Kidney (tissue), 14 donors: ENCODE data around the gene C20orf141. TPM values are rescaled to one million over a fixed set of nuclear protein-coding genes. Genes with fewer than 3 reads are reported as not detected.

ENCODE experiments used
- DNase-seq, 5 donors: peaks; one replicate each; pipeline ENCODE4 v3.0.0-alpha.2; 2013 to 2020
- FAIRE-seq: peaks from 2 replicates; lab custom pipeline; 2012; peaks lifted over from hg19 to GRCh38; lab: Jason Lieb, UNC
- H3K27ac ChIP-seq, 2 donors: one replicate each; pipeline ENCODE4 v1.7.0; 2013; ENCODE audit warnings: low read depth in 2 of 2, low read length in 2 of 2, inconsistent platforms in 1 of 2
- H3K27me3 ChIP-seq: one replicate; pipeline ENCODE4 v1.7.1; 2013; ENCODE audit warnings: low read length, inconsistent platforms; ENCODE audit not compliant: control insufficient read depth, insufficient read depth
- H3K36me3 ChIP-seq, 3 donors: one replicate each; pipeline versions ENCODE4 v1.7.0 to v1.7.1; 2013; ENCODE audit warnings: low read length in 3 of 3, control low read depth in 1 of 3, inconsistent platforms in 1 of 3; ENCODE audit not compliant: insufficient read depth in 3 of 3, control insufficient read depth in 2 of 3
- H3K4me1 ChIP-seq, 3 donors: one replicate each; pipeline versions ENCODE4 v1.7.0 to v1.7.1; 2013; ENCODE audit warnings: low read length in 3 of 3, inconsistent platforms in 1 of 3, low read depth in 1 of 3; ENCODE audit not compliant: control insufficient read depth in 2 of 3, insufficient read depth in 2 of 3
- H3K4me3 ChIP-seq, 3 donors: one replicate each; pipeline versions ENCODE4 v1.7.0 to v1.8.1; 2013; ENCODE audit warnings: low read length in 3 of 3, control low read depth in 1 of 3, inconsistent platforms in 1 of 3
- H3K9ac ChIP-seq, 3 donors: one replicate each; pipeline versions ENCODE4 v1.7.0 to v1.7.1; 2013; ENCODE audit warnings: low read length in 3 of 3, control low read depth in 1 of 3, inconsistent platforms in 1 of 3
- H3K9me3 ChIP-seq, 3 donors: one replicate each; pipeline versions ENCODE4 v1.7.0 to v1.7.1; 2013; ENCODE audit warnings: low read length in 3 of 3, control low read depth in 1 of 3, inconsistent platforms in 1 of 3; ENCODE audit not compliant: control insufficient read depth in 2 of 3, insufficient read depth in 1 of 3
- intact Hi-C: fragments of 100-400 bp; cut with DNase I; formaldehyde crosslinking; loops from one replicate; pipeline ENCODE4 v1.11.1; 2022
- polyA plus RNA-seq: library from polyadenylated mRNA; stranded (reverse); fragments of 350-450 nt; fragmentation: Illumina TruSeq; extraction: RNeasy Lipid Tissue Mini Kit (QIAGEN cat#74804); gene quantifications from one replicate; pipeline ENCODE4 v1.2.3, GENCODE V29; 2014; ENCODE audit warnings: low read depth, low replicate concordance; ENCODE audit not compliant: insufficient read depth
- total RNA-seq: library from RNA; stranded (reverse); fragmentation: NEBNext Ultra II Directional; extraction: Animal tissue kit (Norgen Biotek cat#: 25700); gene quantifications from one replicate; pipeline ENCODE4 v1.2.1, GENCODE V29; 2021
- TF ChIP-seq, protein P1 (sequence below): IDR thresholded peaks from 3 replicates; pipeline ENCODE4 v1.5.1; 2012; ENCODE audit warnings: mild to moderate bottlenecking, moderate library complexity, borderline replicate concordance; ENCODE audit not compliant: insufficient read depth; ENCODE audit errors: extremely low read depth
- donor health status: control.
- donor health status: control.
- donor health status: control.
- donor health status: control.
- donor health status: control.
- donor health status: DM: yes; HTN: yes; CAD: no.
- donor health status: Normal renal cell carcinoma (clear cell type).

C20orf141 gene
- total and polyA plus RNA-seq, 2 donors from 2014 or later, result not detected

- H3K9me3 ChIP-seq, result no peaks in the 10 kb centered on the region
- TF ChIP-seq, protein P1, sequence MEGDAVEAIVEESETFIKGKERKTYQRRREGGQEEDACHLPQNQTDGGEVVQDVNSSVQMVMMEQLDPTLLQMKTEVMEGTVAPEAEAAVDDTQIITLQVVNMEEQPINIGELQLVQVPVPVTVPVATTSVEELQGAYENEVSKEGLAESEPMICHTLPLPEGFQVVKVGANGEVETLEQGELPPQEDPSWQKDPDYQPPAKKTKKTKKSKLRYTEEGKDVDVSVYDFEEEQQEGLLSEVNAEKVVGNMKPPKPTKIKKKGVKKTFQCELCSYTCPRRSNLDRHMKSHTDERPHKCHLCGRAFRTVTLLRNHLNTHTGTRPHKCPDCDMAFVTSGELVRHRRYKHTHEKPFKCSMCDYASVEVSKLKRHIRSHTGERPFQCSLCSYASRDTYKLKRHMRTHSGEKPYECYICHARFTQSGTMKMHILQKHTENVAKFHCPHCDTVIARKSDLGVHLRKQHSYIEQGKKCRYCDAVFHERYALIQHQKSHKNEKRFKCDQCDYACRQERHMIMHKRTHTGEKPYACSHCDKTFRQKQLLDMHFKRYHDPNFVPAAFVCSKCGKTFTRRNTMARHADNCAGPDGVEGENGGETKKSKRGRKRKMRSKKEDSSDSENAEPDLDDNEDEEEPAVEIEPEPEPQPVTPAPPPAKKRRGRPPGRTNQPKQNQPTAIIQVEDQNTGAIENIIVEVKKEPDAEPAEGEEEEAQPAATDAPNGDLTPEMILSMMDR, result no peak
- intact Hi-C loops, result no loop called here
- H3K4me1 ChIP-seq, result peaks cover 0 to 3% (median 0%) of the 10 kb centered on the region in 3 donors
- peak overlapping the region in 2 of 3 donors; percentile 47 to 90 for H3K4me3 ChIP-seq
- no peak for FAIRE-seq
- H3K9ac ChIP-seq, result peak overlapping the region in 1 of 3 donors; percentile 82
- H3K36me3 ChIP-seq, result no peaks in the 10 kb centered on the region
- H3K27ac ChIP-seq, result no peak overlapping the region
- DNase-seq, result peak in 3 of 5 donors; percentile 54 to 66 (median 62)
- H3K27me3 ChIP-seq, result peaks cover 2% of the 10 kb centered on the region
Observed at GRCh38 chr20:2799688-2800520, 14.9 kb upstream of the C20orf141 start.

GRCh38 chr20:2800521-2801285 lies 14.1 kb upstream of the C20orf141 start, which contains the start of gene CPXM1:
Gene CPXM1 (minus strand): TSS chr20:2800627. CDS start chr20:2800572, 55 bp downstream.
- peak within 1 kb of the TSS in 1 of 3 donors; percentile 82 for H3K9ac ChIP-seq
- FAIRE-seq (no peak), DNase-seq (peak; percentile 77 to 88 (median 84))
- peak within 1 kb of the TSS in 2 of 3 donors; percentile 47 to 90 for H3K4me3 ChIP-seq
- no peak within 1 kb of the TSS for H3K27ac ChIP-seq
- no peaks in the 10 kb centered on the region for H3K9me3 ChIP-seq
- TF ChIP-seq, protein P1, result no peak
- H3K36me3 ChIP-seq, result no peaks in the 10 kb centered on the region
- intact Hi-C loops, result no loop called here
- H3K4me1 ChIP-seq, result peaks cover 0 to 3% (median 0%) of the 10 kb centered on the region in 3 donors
- H3K27me3 ChIP-seq, result peaks cover 2% of the 10 kb centered on the region

DNA sequence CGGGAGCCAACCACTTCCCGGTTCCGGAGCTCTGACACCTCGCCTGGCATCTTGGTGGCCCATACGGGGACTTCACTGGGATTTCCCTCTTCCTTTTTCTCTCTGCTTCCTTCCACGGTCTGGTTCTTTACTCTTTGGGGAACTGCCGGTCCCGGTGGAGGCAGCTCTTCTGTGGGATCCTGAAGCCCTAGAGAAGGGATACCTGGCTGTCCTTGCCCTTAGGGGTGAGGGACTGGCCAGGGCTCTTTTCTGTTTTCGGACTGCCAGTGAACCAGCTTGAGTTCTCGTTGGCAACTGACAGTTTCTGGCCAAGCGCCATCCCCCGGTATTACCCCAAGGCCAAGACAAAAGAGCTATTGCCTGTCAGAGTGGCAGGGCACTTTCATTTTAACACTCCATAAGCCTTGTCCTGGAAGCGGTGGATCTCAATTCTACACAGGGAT lies 13.5 kb upstream of the C20orf141 start:
- intact Hi-C loops, result no loop called here
- no peak overlapping the region for H3K9ac ChIP-seq
- no peaks in the 10 kb centered on the region for H3K36me3 ChIP-seq
- TF ChIP-seq, protein P1, result no peak
- peaks cover 0 to 3% (median 3%) of the 10 kb centered on the region in 3 donors for H3K4me1 ChIP-seq
- FAIRE-seq (no peak), DNase-seq (peak in 1 of 5 donors; percentile 7)
- no peak overlapping the region for H3K27ac ChIP-seq
- peaks cover 5% of the 10 kb centered on the region for H3K27me3 ChIP-seq
- H3K4me3 ChIP-seq, result peak overlapping the region in 1 of 3 donors; percentile 65
- no peaks in the 10 kb centered on the region for H3K9me3 ChIP-seq
